Epithelial cell of proximal tubule (primary cell): ENCODE data around the gene NCR2. TPM values are rescaled to one million over a fixed set of nuclear protein-coding genes. Genes with fewer than 3 reads are reported as not detected.

Experiments used
- DNase-seq: peaks from one replicate; pipeline ENCODE4 v3.0.0-alpha.2; 2011; ENCODE audit warnings: low read depth
- H3K4me3 ChIP-seq: 2 replicates; pipeline ENCODE4 v1.5.1; 2011; ENCODE audit warnings: low read depth, mild to moderate bottlenecking, low read length
- CTCF ChIP-seq: conservative IDR thresholded peaks from 2 replicates; pipeline ENCODE4 v1.5.1; 2012; ENCODE audit warnings: low read depth, mild to moderate bottlenecking, low read length
- total RNA-seq: library from RNA; depleted of rRNA; stranded (reverse); fragments of >200 nt; gene quantifications from 2 replicates; pipeline ENCODE4 v1.2.3, GENCODE V29; 2015

Gene NCR2
- total RNA-seq, 1 donor from 2014 or later = not detected

GRCh38 chr6:41318261-41318653 lies 17.2 kb upstream of the NCR2 start:
- no peak for TF ChIP-seq CTCF
- DNase-seq = no peak
- H3K4me3 ChIP-seq = peak overlapping the region; percentile 41

- H3K4me3 ChIP-seq = peak overlapping the region; percentile 41
- DNase-seq = peak; percentile 12
- peak; percentile 97 for TF ChIP-seq CTCF
Observed at GRCh38 chr6:41318654-41319565, 16.5 kb upstream of the NCR2 start.

DNA sequence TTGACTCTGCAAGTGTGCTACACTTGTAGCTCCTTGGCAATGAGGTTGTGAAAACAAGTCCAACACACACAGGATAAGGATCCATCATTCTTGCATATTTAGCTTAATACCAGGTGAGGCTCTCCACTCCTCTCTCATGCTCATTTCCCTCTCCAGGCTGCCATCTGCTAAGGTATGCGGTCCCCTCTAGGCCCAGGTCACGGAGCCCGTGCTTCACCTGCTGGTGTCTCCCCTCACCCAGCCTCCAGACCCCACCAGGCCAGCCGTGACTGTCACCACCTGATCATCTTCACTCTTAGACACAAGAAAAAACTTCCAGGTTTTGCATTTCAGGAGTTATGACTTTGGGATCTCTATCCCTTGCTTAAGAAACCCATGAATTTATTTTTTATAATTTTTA lies 14.2 kb upstream of the NCR2 start:
- no peak for DNase-seq
- no peak overlapping the region for H3K4me3 ChIP-seq
- no peak for TF ChIP-seq CTCF

DNA sequence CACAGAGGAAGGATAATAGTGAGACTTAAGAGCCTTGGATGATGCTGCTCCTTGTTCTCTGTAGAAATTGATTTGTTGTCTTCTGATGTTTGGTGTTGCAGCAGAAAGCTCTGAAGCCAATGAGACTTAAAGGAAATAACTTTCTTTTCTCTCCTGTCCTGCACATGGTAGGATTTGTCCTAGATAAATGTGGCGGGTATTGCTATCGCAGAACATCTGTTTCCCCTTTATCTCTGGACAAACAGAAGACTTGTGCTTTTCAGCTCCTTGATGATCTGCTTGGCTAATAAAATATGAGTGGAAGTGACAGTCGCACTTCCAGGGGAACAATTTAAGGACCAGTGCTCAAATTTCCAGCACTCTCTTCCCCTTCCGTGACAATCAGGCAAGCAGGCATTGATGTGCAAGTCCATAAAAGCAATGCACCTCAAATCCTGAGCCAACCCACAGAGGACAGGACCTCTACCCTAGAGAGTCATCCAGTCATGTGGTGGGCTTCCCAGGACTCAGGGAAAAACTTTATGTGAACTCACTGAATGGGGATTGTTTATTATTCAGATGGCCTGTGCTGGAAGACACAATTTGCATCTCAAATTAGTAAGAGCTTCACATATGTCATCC lies 9.9 kb upstream of the NCR2 start:
- H3K4me3 ChIP-seq = no peak overlapping the region
- no peak for TF ChIP-seq CTCF
- DNase-seq = no peak

GRCh38 chr6:41326092-41326491 lies 9.3 kb upstream of the NCR2 start:
- TF ChIP-seq CTCF = no peak
- no peak for DNase-seq
- H3K4me3 ChIP-seq = no peak overlapping the region

GRCh38 chr6:41327177-41327576 lies 8.2 kb upstream of the NCR2 start:
- no peak overlapping the region for H3K4me3 ChIP-seq
- DNase-seq = no peak
- TF ChIP-seq CTCF = no peak
